PC-3 (cell line): Measurements from ENCODE around the gene THRA. TPM values are rescaled to one million over a fixed set of nuclear protein-coding genes. Genes with fewer than 3 reads are reported as not detected.

Experiments
- ATAC-seq: fragments of 200-7000 bp; cut with Tn5 transposase; 2 replicates; pipeline ENCODE4 v1.9.1; 2020; ENCODE audit warnings: mild to moderate bottlenecking, moderate library complexity
- BruUV-seq: library from RNA; stranded (reverse); fragments of 400-500 nt; replicated peaks from 2 replicates; lab custom pipeline; 2021; lab: Mats Ljungman, UMichigan
- CTCF ChIA-PET: fragments of 300-600 bp; sonication (Branson Sonifier 250); formaldehyde crosslinking; loops from one replicate; lab custom pipeline; 2022; ENCODE audit warnings: antibody characterized with exemption; lab: Charles Lee
- POLR2A ChIA-PET: fragments of 300-600 bp; sonication (Branson Sonifier 250); formaldehyde crosslinking; loops from one replicate; lab custom pipeline; 2022; ENCODE audit warnings: antibody characterized with exemption; ENCODE audit not compliant: unreplicated experiment; lab: Charles Lee
- DNase-seq: peaks from one replicate; pipeline ENCODE4 v3.0.0-alpha.2; 2015
- H2AFZ ChIP-seq: fragments of 300-600 bp; sonication (generic); 2 replicates; pipeline ENCODE4 v1.6.0; 2016; ENCODE audit warnings: antibody characterized with exemption, low read length
- H3F3A ChIP-seq: fragments of 300-600 bp; sonication (generic); one replicate; pipeline ENCODE4 v1.6.0; 2017; ENCODE audit warnings: antibody characterized with exemption, low read length, control low read depth, mild to moderate bottlenecking; ENCODE audit not compliant: unreplicated experiment
- H3K27ac ChIP-seq: fragments of 300-600 bp; sonication (generic); 2 replicates; pipeline ENCODE4 v1.5.1; 2016; ENCODE audit warnings: mild to moderate bottlenecking, low read length
- H3K27me3 ChIP-seq: fragments of 300-600 bp; sonication (generic); 2 replicates; pipeline ENCODE4 v1.6.1; 2016; ENCODE audit warnings: low read length, mixed read lengths
- H3K36me3 ChIP-seq: fragments of 300-600 bp; sonication (generic); 2 replicates; pipeline ENCODE4 v1.6.1; 2016; ENCODE audit warnings: low read depth, mixed run types, low read length, mixed read lengths
- H3K4me1 ChIP-seq: fragments of 300-600 bp; sonication (generic); 2 replicates; pipeline ENCODE4 v1.5.1; 2016; ENCODE audit warnings: low read length; ENCODE audit not compliant: insufficient read depth
- H3K4me2 ChIP-seq: fragments of 300-600 bp; sonication (generic); 2 replicates; pipeline ENCODE4 v1.6.0; 2016; ENCODE audit warnings: low read length
- H3K4me3 ChIP-seq: fragments of 300-600 bp; sonication (generic); 2 replicates; pipeline ENCODE4 v1.5.1; 2016; ENCODE audit warnings: mild to moderate bottlenecking, low read length, mixed read lengths
- H3K79me2 ChIP-seq: fragments of 300-600 bp; sonication (generic); 2 replicates; pipeline ENCODE4 v1.6.1; 2017; ENCODE audit warnings: low read length, mixed read lengths
- H3K9ac ChIP-seq: fragments of 300-600 bp; sonication (generic); 2 replicates; pipeline ENCODE4 v1.6.0; 2016; ENCODE audit warnings: mild to moderate bottlenecking, low read length
- H3K9me2 ChIP-seq: fragments of 300-600 bp; sonication (generic); replicated peaks from 2 replicates; pipeline ENCODE4 v1.6.1; 2016; ENCODE audit warnings: mixed run types, low read length, mixed read lengths
- H3K9me3 ChIP-seq: fragments of 300-600 bp; sonication (generic); 2 replicates; pipeline ENCODE4 v1.6.1; 2016; ENCODE audit warnings: low read length, mixed read lengths
- H4K20me1 ChIP-seq: fragments of 300-600 bp; sonication (generic); 2 replicates; pipeline ENCODE4 v1.6.1; 2016; ENCODE audit warnings: low read length, mixed read lengths
- EZH2 ChIP-seq: fragments of 300-600 bp; sonication (generic); IDR thresholded peaks from one replicate; pipeline ENCODE4 v1.6.1; 2017; ENCODE audit warnings: antibody characterized with exemption, mild to moderate bottlenecking, low read length; ENCODE audit not compliant: unreplicated experiment
- EZH2phosphoT487 ChIP-seq: fragments of 300-600 bp; sonication (generic); IDR thresholded peaks from 2 replicates; pipeline ENCODE4 v1.6.1; 2018; ENCODE audit warnings: mild to moderate bottlenecking, antibody characterized with exemption, low read length, borderline replicate concordance
- intact Hi-C: fragments of 100-400 bp; cut with micrococcal nuclease; formaldehyde crosslinking; loops from 2 replicates; pipeline ENCODE4 v1.9.0; 2023
- total RNA-seq: library from RNA; depleted of rRNA; stranded (reverse); fragments of >200 nt; gene quantifications from 2 replicates; pipeline ENCODE4 v1.2.3, GENCODE V29; 2014
- TF ChIP-seq, protein P1 (sequence below): fragments of 300-600 bp; sonication (generic); conservative IDR thresholded peaks from 2 replicates; pipeline ENCODE4 v1.5.1; 2017; ENCODE audit warnings: antibody characterized with exemption, low read depth, mild to moderate bottlenecking, low read length

Gene THRA
- total RNA-seq, 1 experiment from 2014 or later = 6.6 TPM

DNA sequence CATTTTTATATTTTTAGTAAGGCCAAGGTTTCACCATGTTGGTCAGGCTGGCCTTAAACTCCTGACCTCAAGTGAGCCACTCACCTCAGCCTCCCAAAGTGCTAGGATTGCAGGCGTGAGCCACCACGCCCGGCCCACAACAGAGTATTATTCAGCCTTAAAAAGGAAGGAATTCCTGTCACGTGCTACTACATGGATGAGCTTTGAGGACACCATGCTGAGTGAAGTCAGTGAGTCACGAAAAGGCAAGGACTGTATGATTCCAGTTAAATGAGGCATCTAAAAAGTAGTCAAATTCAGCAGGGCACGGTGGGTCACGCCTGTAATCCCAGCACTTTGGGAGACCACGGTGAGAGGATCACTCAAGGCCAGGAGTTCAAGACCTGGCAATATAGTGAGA, 37.9 kb upstream of the THRA start:
- peak overlapping the region; percentile 82 for H3K9ac ChIP-seq
- no peaks in the 10 kb centered on the region for H3K27me3 ChIP-seq
- H3K9me3 ChIP-seq = no peaks in the 10 kb centered on the region
- ChIA-PET CTCF (no interaction called here), POLR2A (no interaction called here)
- peaks cover 8% of the 10 kb centered on the region for H3K36me3 ChIP-seq
- no peaks in the 10 kb centered on the region for H4K20me1 ChIP-seq
- peak overlapping the region; percentile 65; the same call in 1 of the 2 replicates for H3K4me2 ChIP-seq
- H3F3A ChIP-seq = peaks cover 10% of the 10 kb centered on the region
- H3K79me2 ChIP-seq = no peaks in the 10 kb centered on the region
- intact Hi-C loops = loop anchor here (5.0 kb wide), 1 partner anchor 87 kb away; no protein-coding TSS in a partner anchor
- ATAC-seq (no peak), DNase-seq (no peak)
- H2AFZ ChIP-seq = no peak overlapping the region
- H3K9me2 ChIP-seq = no peaks in the 10 kb centered on the region
- peaks cover 69% of the 10 kb centered on the region for H3K4me1 ChIP-seq
- no peak overlapping the region for H3K4me3 ChIP-seq
- TF ChIP-seq, protein P1, sequence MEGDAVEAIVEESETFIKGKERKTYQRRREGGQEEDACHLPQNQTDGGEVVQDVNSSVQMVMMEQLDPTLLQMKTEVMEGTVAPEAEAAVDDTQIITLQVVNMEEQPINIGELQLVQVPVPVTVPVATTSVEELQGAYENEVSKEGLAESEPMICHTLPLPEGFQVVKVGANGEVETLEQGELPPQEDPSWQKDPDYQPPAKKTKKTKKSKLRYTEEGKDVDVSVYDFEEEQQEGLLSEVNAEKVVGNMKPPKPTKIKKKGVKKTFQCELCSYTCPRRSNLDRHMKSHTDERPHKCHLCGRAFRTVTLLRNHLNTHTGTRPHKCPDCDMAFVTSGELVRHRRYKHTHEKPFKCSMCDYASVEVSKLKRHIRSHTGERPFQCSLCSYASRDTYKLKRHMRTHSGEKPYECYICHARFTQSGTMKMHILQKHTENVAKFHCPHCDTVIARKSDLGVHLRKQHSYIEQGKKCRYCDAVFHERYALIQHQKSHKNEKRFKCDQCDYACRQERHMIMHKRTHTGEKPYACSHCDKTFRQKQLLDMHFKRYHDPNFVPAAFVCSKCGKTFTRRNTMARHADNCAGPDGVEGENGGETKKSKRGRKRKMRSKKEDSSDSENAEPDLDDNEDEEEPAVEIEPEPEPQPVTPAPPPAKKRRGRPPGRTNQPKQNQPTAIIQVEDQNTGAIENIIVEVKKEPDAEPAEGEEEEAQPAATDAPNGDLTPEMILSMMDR = no peak
- TF ChIP-seq EZH2 (no peak), EZH2phosphoT487 (no peak)
- no TSS peak for BruUV-seq
- H3K27ac ChIP-seq = peak overlapping the region; percentile 97

DNA sequence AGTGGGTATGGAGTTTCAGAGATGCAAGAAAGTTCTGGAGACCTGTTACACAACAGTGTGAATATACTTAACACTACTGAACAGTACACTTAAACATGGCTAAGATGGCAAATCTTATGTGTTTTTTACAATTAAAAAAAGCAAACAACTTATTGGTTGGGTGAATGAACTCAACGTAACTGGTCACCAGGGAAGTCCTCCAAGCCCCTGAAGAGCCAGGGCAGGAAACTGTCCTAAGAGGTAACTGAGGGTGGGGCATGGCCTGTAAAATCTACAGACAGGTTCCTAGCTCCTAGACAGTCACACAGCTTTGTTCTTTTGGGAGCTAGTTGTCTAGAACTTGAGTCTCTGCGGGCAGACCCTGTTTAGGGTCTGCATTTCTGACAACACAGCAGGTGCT, 37.2 kb upstream of the THRA start:
- Histone ChIP-seq H3K4me3 (no peak overlapping the region), H4K20me1 (no peaks in the 10 kb centered on the region), H3K9ac (peak overlapping the region; percentile 82), H3K27me3 (no peaks in the 10 kb centered on the region), H3K9me3 (no peaks in the 10 kb centered on the region), H3K79me2 (no peaks in the 10 kb centered on the region), H3K4me1 (peaks cover 65% of the 10 kb centered on the region), H3F3A (peaks cover 10% of the 10 kb centered on the region), H3K4me2 (peak overlapping the region; percentile 65), H3K9me2 (no peaks in the 10 kb centered on the region), H3K27ac (peak overlapping the region; percentile 97), H2AFZ (no peak overlapping the region), H3K36me3 (peaks cover 7% of the 10 kb centered on the region)
- intact Hi-C loops = no loop called here
- DNase-seq (no peak), ATAC-seq (no peak)
- ChIA-PET POLR2A (interaction anchor here (0.5 kb wide), 1 partner anchor 73 kb away, joined by 3 read pairs; no protein-coding TSS in a partner anchor), CTCF (interaction anchor here (1.0 kb wide), 1 partner anchor 9 kb away, joined by 3 read pairs; no protein-coding TSS in a partner anchor)
- no TSS peak for BruUV-seq
- no peak for TF ChIP-seq EZH2
- TF ChIP-seq, protein P1 = no peak
- TF ChIP-seq EZH2phosphoT487 = no peak
